Measurements from ENCODE around the gene UQCRC1. TPM values are rescaled to one million over a fixed set of nuclear protein-coding genes. Genes with fewer than 3 reads are reported as not detected.

Gene UQCRC1
- total RNA-seq, 1 experiment from 2014 or later = 575 TPM

GRCh38 chr3:48652923-48653715 lies 43.7 kb upstream of the UQCRC1 start:
- no peaks in the 10 kb centered on the region for H4K20me1 ChIP-seq (ENCODE audit: low read length)
- DNase-seq = no peak
- no TSS peak for BruUV-seq (replicated peaks)
- TF ChIP-seq EZH2phosphoT487 (IDR thresholded peaks at IDR 0.05; ENCODE audit: borderline replicate concordance, low read length) (no peak), EZH2 (IDR thresholded peaks at IDR 0.05; ENCODE audit: low read length, unreplicated experiment) (no peak), CTCF (conservative IDR thresholded peaks at IDR 0.05; ENCODE audit: low read depth, low read length) (no peak)
- 0 out of 2 replicates have a peak, but pooled peaks have one; percentile 14 for ATAC-seq
- no peaks in the 10 kb centered on the region for H3K9me2 ChIP-seq (replicated peaks; ENCODE audit: low read length)
- no peak overlapping the region for H3K27ac ChIP-seq (ENCODE audit: low read length)
- no peaks in the 10 kb centered on the region for H3K4me1 ChIP-seq (ENCODE audit: insufficient read depth, low read length)
- H3K36me3 ChIP-seq (ENCODE audit: low read depth, low read length) = no peaks in the 10 kb centered on the region
- CTCF ChIA-PET = no interaction called here
- no peaks in the 10 kb centered on the region for H3K9me3 ChIP-seq (ENCODE audit: low read length)
- POLR2A ChIA-PET (ENCODE audit: unreplicated experiment) = no interaction called here
- H3K27me3 ChIP-seq (ENCODE audit: low read length) = no peaks in the 10 kb centered on the region
- no peak overlapping the region for H3K4me3 ChIP-seq (ENCODE audit: low read length)
- no peaks in the 10 kb centered on the region for H3F3A ChIP-seq (ENCODE audit: low read length, unreplicated experiment)
- H3K79me2 ChIP-seq (ENCODE audit: low read length) = no peaks in the 10 kb centered on the region
- H3K4me2 ChIP-seq (ENCODE audit: low read length) = no peak overlapping the region
- H2AFZ ChIP-seq (ENCODE audit: low read length) = no peak overlapping the region
- no peak overlapping the region for H3K9ac ChIP-seq (ENCODE audit: low read length)
- intact Hi-C loops (cut with micrococcal nuclease) = no loop called here

GRCh38 chr3:48651771-48652170 lies 42.3 kb upstream of the UQCRC1 start:
- ATAC-seq (no peak), DNase-seq (no peak)
- H3K4me1 ChIP-seq (ENCODE audit: insufficient read depth, low read length) = no peaks in the 10 kb centered on the region
- no peaks in the 10 kb centered on the region for H3K27me3 ChIP-seq (ENCODE audit: low read length)
- no peaks in the 10 kb centered on the region for H4K20me1 ChIP-seq (ENCODE audit: low read length)
- no peaks in the 10 kb centered on the region for H3K9me2 ChIP-seq (replicated peaks; ENCODE audit: low read length)
- no peak overlapping the region for H3K4me3 ChIP-seq (ENCODE audit: low read length)
- no peak overlapping the region for H3K27ac ChIP-seq (ENCODE audit: low read length)
- no peaks in the 10 kb centered on the region for H3F3A ChIP-seq (ENCODE audit: low read length, unreplicated experiment)
- H3K9ac ChIP-seq (ENCODE audit: low read length) = no peak overlapping the region
- no peak overlapping the region for H2AFZ ChIP-seq (ENCODE audit: low read length)
- no peaks in the 10 kb centered on the region for H3K36me3 ChIP-seq (ENCODE audit: low read depth, low read length)
- ChIA-PET POLR2A (ENCODE audit: unreplicated experiment) (no interaction called here), CTCF (no interaction called here)
- no peaks in the 10 kb centered on the region for H3K79me2 ChIP-seq (ENCODE audit: low read length)
- no TSS peak for BruUV-seq (replicated peaks)
- no peaks in the 10 kb centered on the region for H3K9me3 ChIP-seq (ENCODE audit: low read length)
- intact Hi-C loops (cut with micrococcal nuclease) = no loop called here
- H3K4me2 ChIP-seq (ENCODE audit: low read length) = no peak overlapping the region
- TF ChIP-seq CTCF (conservative IDR thresholded peaks at IDR 0.05; ENCODE audit: low read depth, low read length) (no peak), EZH2phosphoT487 (IDR thresholded peaks at IDR 0.05; ENCODE audit: borderline replicate concordance, low read length) (no peak), EZH2 (IDR thresholded peaks at IDR 0.05; ENCODE audit: low read length, unreplicated experiment) (no peak)

GRCh38 chr3:48650723-48651122 lies 41.3 kb upstream of the UQCRC1 start:
- Histone ChIP-seq H3F3A (ENCODE audit: low read length, unreplicated experiment) (no peaks in the 10 kb centered on the region), H3K9me2 (replicated peaks; ENCODE audit: low read length) (no peaks in the 10 kb centered on the region), H3K9ac (ENCODE audit: low read length) (no peak overlapping the region), H3K9me3 (ENCODE audit: low read length) (no peaks in the 10 kb centered on the region), H3K27me3 (ENCODE audit: low read length) (no peaks in the 10 kb centered on the region), H3K27ac (ENCODE audit: low read length) (no peak overlapping the region), H3K36me3 (ENCODE audit: low read depth, low read length) (no peaks in the 10 kb centered on the region), H3K4me3 (ENCODE audit: low read length) (no peak overlapping the region), H3K79me2 (ENCODE audit: low read length) (no peaks in the 10 kb centered on the region), H3K4me2 (ENCODE audit: low read length) (no peak overlapping the region), H3K4me1 (ENCODE audit: insufficient read depth, low read length) (no peaks in the 10 kb centered on the region), H4K20me1 (ENCODE audit: low read length) (no peaks in the 10 kb centered on the region), H2AFZ (ENCODE audit: low read length) (no peak overlapping the region)
- intact Hi-C loops (cut with micrococcal nuclease) = no loop called here
- TF ChIP-seq EZH2phosphoT487 (IDR thresholded peaks at IDR 0.05; ENCODE audit: borderline replicate concordance, low read length) = no peak
- TF ChIP-seq CTCF (conservative IDR thresholded peaks at IDR 0.05; ENCODE audit: low read depth, low read length) = no peak
- TF ChIP-seq EZH2 (IDR thresholded peaks at IDR 0.05; ENCODE audit: low read length, unreplicated experiment) = no peak
- BruUV-seq (replicated peaks) = no TSS peak
- ChIA-PET POLR2A (ENCODE audit: unreplicated experiment) (no interaction called here), CTCF (no interaction called here)
- DNase-seq (no peak), ATAC-seq (no peak)
